Measurements from ENCODE around the gene EGFL7. TPM values are rescaled to one million over a fixed set of nuclear protein-coding genes. Genes with fewer than 3 reads are reported as not detected.
"Not testable (repeated sequence)": the region's sequence is repeated elsewhere in the genome, so short reads cannot be mapped to it uniquely, and the experiment has no call there.

The EGFL7 gene
- total RNA-seq, 1 experiment from 2014 or later, result 87.3 TPM

DNA sequence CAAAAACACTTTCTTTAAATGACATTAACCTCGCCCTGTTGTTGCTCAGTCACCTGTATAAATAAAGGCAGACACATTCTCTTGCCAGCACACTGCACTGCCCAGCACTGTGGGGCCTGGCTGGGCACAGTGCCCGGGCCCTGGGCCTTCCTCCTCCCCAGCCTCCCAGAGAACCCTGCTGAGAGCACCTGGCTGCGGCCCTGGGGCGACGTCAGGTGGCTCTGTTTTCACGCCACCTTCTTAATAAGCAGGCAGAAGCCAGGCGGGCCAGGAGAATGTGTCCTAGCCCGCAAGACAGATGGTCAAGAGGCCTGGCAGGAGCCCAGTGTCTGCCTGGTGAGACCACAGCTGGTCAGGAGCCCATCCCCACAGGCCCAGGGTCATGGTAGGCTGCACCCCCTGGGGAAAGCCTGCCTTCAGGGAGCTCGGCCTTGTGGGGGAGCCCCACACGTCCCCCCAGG is 32.7 kb downstream of the EGFL7 start:
- Histone ChIP-seq H3K27me3 (ENCODE audit: control insufficient read depth, insufficient read depth, low read length) (no peaks in the 10 kb centered on the region), H3K4me3 (ENCODE audit: insufficient read depth, low read depth, low read length) (no peak overlapping the region), H3K36me3 (replicated peaks; ENCODE audit: control insufficient read depth, insufficient read depth, low read length) (no peaks in the 10 kb centered on the region)
- DNase-seq, result no peak

GRCh38 chr9:136695955-136696354 is 33.2 kb downstream of the EGFL7 start:
- Histone ChIP-seq H3K27me3 (ENCODE audit: control insufficient read depth, insufficient read depth, low read length) (no peaks in the 10 kb centered on the region), H3K4me3 (ENCODE audit: insufficient read depth, low read depth, low read length) (no peak overlapping the region), H3K36me3 (replicated peaks; ENCODE audit: control insufficient read depth, insufficient read depth, low read length) (no peaks in the 10 kb centered on the region)
- no peak for DNase-seq

DNA sequence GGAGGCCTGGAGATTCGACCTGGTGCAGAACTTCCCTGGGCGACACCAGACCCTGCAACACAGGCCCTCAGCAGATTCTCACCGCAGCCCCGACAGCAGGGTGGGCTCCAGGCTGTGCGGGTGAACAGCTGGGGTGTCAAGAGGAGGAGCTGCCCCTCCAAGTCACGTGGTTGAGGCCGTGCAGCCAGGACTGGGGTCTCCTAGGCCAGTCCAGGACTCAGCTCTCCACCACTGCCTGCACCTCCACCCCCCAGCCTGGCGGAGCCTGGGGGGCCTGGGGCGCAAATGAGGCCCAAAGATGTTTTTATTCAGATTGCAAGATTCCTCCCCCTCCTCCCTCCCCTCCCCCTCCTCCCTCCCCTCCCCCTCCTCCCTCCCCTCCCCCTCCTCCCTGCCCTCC is 33.8 kb downstream of the EGFL7 start:
- Histone ChIP-seq H3K27me3 (ENCODE audit: control insufficient read depth, insufficient read depth, low read length) (no peaks in the 10 kb centered on the region), H3K4me3 (ENCODE audit: insufficient read depth, low read depth, low read length) (no peak overlapping the region)
- DNase-seq, result no peak

DNA sequence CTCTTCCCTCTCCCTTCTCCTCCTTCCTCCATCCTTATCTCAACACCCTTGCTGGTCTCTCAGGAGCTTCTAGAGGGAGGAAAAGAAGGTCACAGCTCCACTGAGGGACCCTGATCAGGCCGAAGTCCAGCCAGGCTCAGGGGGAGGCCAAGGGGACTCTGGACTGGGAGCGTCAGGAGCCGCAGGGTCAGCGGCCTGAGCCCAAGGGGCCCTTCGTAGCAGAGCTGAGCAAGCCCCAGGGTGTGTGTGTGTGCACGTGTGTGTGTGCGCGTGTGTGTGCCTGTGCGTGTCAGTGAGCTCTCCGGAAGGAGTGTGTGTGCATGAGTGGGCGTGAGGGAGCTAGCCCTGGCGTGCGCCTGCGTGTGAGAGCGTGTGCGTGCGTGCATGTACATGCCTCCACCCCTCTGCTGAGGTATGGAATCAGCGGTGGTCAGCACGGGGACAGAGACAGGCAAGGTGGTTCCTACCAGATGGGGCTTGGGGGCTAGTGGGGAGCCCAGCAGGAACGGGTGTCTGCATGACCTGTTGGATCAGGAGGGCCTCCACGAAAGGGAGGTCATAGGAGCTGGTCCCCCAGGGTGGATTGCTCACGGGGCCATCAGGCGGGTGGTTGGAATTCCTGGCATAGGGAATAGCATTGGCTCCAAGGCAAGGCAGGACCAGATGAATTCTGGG is 34.6 kb downstream of the EGFL7 start:
- Histone ChIP-seq H3K36me3 (replicated peaks; ENCODE audit: control insufficient read depth, insufficient read depth, low read length) (no peaks in the 10 kb centered on the region), H3K27me3 (ENCODE audit: control insufficient read depth, insufficient read depth, low read length) (no peaks in the 10 kb centered on the region), H3K4me3 (ENCODE audit: insufficient read depth, low read depth, low read length) (no peak overlapping the region)
- DNase-seq, result no peak

More for the DNA sequence above, 33.8 kb downstream of the EGFL7 start:
- H3K36me3 ChIP-seq (replicated peaks; ENCODE audit: control insufficient read depth, insufficient read depth, low read length), result no peaks in the 10 kb centered on the region

DNA sequence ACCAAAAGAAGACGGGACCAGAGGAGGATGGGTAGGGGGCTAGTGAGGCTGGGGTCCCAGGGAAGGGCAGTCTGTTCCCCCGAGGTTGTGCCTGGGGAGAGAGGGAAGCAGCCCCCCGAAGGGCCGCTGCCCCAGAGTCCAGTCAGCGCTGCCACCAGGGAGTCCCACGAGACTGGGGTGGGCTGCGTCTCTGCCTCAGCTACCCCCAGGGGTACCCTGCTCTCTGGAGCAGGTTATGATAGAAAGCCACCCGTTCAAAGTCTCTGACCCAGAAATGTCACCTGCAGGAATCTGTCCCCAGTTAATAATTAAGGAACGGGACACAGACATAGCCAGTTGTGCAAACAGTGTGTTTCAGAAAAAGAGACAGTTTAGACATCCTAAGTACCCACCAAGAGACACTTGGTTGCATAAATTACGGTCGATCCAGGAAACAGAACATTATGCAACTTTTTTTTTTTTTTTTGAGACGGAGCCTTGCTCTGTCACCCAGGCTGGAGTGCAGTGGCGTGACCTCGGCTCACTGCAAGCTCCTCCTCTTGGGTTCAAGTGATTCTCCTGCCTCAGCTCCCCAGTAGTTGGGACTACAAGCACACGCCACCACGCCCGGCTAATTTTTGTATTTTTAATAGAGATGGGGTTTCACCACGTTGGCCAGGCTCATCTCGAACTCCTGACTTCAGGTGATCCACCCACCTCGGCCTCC is 35.3 kb downstream of the EGFL7 start:
- H3K4me3 ChIP-seq (ENCODE audit: insufficient read depth, low read depth, low read length), result no peak overlapping the region
- H3K27me3 ChIP-seq (ENCODE audit: control insufficient read depth, insufficient read depth, low read length), result no peaks in the 10 kb centered on the region
- H3K36me3 ChIP-seq (replicated peaks; ENCODE audit: control insufficient read depth, insufficient read depth, low read length), result no peaks in the 10 kb centered on the region
- no peak for DNase-seq

GRCh38 chr9:136698635-136699246 is 36.0 kb downstream of the EGFL7 start:
- Histone ChIP-seq H3K36me3 (replicated peaks; ENCODE audit: control insufficient read depth, insufficient read depth, low read length) (no peaks in the 10 kb centered on the region), H3K27me3 (ENCODE audit: control insufficient read depth, insufficient read depth, low read length) (no peaks in the 10 kb centered on the region), H3K4me3 (ENCODE audit: insufficient read depth, low read depth, low read length) (no peak overlapping the region)
- DNase-seq, result no peak

DNA sequence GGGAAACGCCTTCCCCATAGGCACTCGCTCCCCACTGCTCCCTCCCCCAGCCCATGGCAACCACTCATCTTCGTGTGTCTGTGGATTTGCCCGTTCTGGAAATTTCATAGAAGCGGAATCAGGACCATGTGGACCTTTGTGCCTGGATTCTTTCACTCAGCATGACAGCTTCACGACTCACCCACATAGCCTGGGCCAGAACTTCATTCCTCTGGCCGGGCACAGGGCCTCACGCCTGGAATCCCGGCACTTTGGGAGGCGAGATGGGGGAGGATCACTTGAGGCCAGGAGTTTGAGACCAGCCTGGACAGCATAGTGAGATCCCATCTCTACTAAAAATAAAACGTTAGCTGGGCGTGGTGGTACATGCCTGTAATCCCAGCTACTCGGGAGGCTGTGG is 37.6 kb downstream of the EGFL7 start:
- DNase-seq, result no peak
- Histone ChIP-seq H3K36me3 (replicated peaks; ENCODE audit: control insufficient read depth, insufficient read depth, low read length) (no peaks in the 10 kb centered on the region), H3K4me3 (ENCODE audit: insufficient read depth, low read depth, low read length) (no peak overlapping the region), H3K27me3 (ENCODE audit: control insufficient read depth, insufficient read depth, low read length) (no peaks in the 10 kb centered on the region)

- no peaks in the 10 kb centered on the region for H3K36me3 ChIP-seq (replicated peaks; ENCODE audit: control insufficient read depth, insufficient read depth, low read length)
- no peaks in the 10 kb centered on the region for H3K27me3 ChIP-seq (ENCODE audit: control insufficient read depth, insufficient read depth, low read length)
- no peak overlapping the region for H3K4me3 ChIP-seq (ENCODE audit: insufficient read depth, low read depth, low read length)
- DNase-seq, result no peak
Measured at GRCh38 chr9:136700959-136701667, 38.4 kb downstream of the EGFL7 start.

DNA sequence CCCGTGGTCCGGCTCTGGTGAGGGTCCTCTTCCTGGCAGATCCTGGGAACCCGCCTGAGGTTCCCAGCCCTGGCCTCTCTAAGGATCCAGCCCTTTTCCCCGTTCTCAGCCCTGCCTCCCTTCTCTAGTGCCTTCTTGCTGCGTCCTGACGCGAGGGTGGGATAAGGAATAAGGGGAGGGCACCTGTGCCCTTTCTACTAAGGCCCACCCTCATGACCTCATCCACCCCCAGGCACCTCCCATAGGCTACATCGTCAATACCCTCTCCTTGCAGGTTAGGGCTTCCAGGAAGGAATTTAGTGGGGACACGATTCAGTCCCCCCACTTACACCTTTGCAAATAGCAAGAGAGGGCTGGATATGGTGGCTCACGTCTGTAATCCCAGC is 38.9 kb downstream of the EGFL7 start:
- Histone ChIP-seq H3K27me3 (ENCODE audit: control insufficient read depth, insufficient read depth, low read length) (no peaks in the 10 kb centered on the region), H3K36me3 (replicated peaks; ENCODE audit: control insufficient read depth, insufficient read depth, low read length) (no peaks in the 10 kb centered on the region), H3K4me3 (ENCODE audit: insufficient read depth, low read depth, low read length) (no peak overlapping the region)
- DNase-seq, result no peak

- no peaks in the 10 kb centered on the region for H3K27me3 ChIP-seq (ENCODE audit: control insufficient read depth, insufficient read depth, low read length)
Measured at GRCh38 chr9:136703276-136703860, 40.7 kb downstream of the EGFL7 start.

DNA sequence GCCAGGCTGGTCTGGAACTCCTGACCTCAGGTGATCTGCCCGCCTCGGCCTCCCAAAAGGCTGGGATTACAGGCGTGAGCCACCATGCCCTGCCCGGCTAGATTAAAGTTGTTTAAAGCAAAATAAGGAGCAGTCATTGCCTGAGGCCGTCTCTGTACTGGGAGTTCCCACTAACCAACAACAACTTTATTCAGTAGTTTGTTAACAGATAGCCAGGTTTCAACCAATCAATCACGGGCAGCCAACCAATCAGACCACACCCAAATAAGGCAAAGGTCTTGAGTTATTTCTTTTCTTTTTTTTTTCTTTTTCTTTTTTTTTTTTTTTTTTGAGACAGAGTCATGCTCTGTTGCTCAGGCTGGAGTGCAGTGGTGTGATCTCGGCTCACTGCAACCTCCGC is 42.0 kb downstream of the EGFL7 start:
- not testable (repeated sequence) for DNase-seq; H3K36me3 ChIP-seq (replicated peaks; ENCODE audit: control insufficient read depth, insufficient read depth, low read length); H3K27me3 ChIP-seq (ENCODE audit: control insufficient read depth, insufficient read depth, low read length); H3K4me3 ChIP-seq (ENCODE audit: insufficient read depth, low read depth, low read length)

More at GRCh38 chr9:136703276-136703860, 40.7 kb downstream of the EGFL7 start:
- H3K4me3 ChIP-seq (ENCODE audit: insufficient read depth, low read depth, low read length), result no peak overlapping the region
- H3K36me3 ChIP-seq (replicated peaks; ENCODE audit: control insufficient read depth, insufficient read depth, low read length), result no peaks in the 10 kb centered on the region
- DNase-seq, result no peak

DNA sequence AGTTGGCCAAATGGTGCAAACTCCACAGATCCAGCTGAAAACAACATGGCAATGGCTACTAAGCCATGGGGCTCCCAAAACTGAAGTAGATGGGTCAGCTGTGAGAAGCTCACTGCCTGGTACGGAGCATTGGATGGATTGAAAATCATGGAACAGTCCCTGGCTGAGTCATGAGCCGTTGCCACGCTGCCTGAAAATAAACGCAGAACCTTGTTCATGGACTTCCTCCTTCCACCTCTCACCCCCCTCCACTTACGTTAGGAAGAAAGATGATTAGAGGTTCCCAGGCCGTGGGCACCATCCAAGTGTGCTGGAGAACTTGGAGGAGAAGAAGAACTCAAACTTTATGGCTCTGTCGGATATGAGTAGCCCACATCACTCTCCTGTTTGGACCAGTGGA is 42.8 kb downstream of the EGFL7 start:
- no peak for DNase-seq
- no peaks in the 10 kb centered on the region for H3K27me3 ChIP-seq (ENCODE audit: control insufficient read depth, insufficient read depth, low read length)
- no peaks in the 10 kb centered on the region for H3K36me3 ChIP-seq (replicated peaks; ENCODE audit: control insufficient read depth, insufficient read depth, low read length)
- no peak overlapping the region for H3K4me3 ChIP-seq (ENCODE audit: insufficient read depth, low read depth, low read length)

- H3K36me3 ChIP-seq (replicated peaks; ENCODE audit: control insufficient read depth, insufficient read depth, low read length), result no peaks in the 10 kb centered on the region
- H3K27me3 ChIP-seq (ENCODE audit: control insufficient read depth, insufficient read depth, low read length), result peaks cover 3% of the 10 kb centered on the region
- no peak for DNase-seq
- no peak overlapping the region for H3K4me3 ChIP-seq (ENCODE audit: insufficient read depth, low read depth, low read length)
Measured at GRCh38 chr9:136707011-136707410, 44.3 kb downstream of the EGFL7 start.

DNA sequence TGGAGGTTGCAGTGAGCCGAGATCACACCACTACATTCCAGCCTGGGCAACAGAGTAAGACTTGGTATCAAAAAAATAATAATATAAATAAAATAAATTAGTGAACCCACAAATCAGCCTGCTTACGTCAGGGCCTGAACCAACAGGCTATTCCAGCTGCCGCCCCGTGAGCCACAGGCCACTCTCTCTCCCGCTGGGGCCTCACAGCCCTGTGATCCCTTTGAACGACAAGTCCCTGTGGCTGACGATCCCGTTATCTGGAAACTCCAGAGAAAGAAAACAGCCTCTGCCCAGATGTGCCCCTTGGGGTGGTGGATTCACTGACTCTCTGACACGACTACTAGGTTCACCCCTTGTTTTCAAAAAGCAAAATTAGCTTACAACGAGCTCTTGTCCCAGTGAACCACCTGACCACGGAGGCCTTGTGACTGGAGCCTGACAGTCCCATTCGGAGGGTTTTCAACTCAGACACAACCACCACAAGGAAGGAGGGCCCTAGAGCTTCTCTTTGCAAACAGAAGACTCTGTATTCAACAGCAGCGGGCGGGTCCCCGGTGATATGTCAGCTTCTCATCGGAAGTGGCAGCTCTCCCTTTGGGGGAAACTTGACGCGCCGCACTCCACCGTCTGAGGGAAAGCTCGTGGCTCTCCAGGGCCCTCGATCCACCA is 45.3 kb downstream of the EGFL7 start:
- Histone ChIP-seq H3K27me3 (ENCODE audit: control insufficient read depth, insufficient read depth, low read length) (peaks cover 3% of the 10 kb centered on the region), H3K4me3 (ENCODE audit: insufficient read depth, low read depth, low read length) (no peak overlapping the region), H3K36me3 (replicated peaks; ENCODE audit: control insufficient read depth, insufficient read depth, low read length) (no peaks in the 10 kb centered on the region)
- no peak for DNase-seq

All from H7 (cell line).